PC-3 (cell line): ENCODE results near the gene HS2ST1.

Source experiments
- CTCF ChIP-seq: fragments of 300-600 bp; sonication (generic); conservative IDR thresholded peaks from 2 replicates; pipeline ENCODE4 v1.5.1; 2017; ENCODE audit warnings: antibody characterized with exemption, low read depth, mild to moderate bottlenecking, low read length
- EZH2 ChIP-seq: fragments of 300-600 bp; sonication (generic); IDR thresholded peaks from one replicate; pipeline ENCODE4 v1.6.1; 2017; ENCODE audit warnings: antibody characterized with exemption, mild to moderate bottlenecking, low read length; ENCODE audit not compliant: unreplicated experiment
- EZH2phosphoT487 ChIP-seq: fragments of 300-600 bp; sonication (generic); IDR thresholded peaks from 2 replicates; pipeline ENCODE4 v1.6.1; 2018; ENCODE audit warnings: mild to moderate bottlenecking, antibody characterized with exemption, low read length, borderline replicate concordance

- no peak for TF ChIP-seq EZH2
- TF ChIP-seq CTCF, result no peak
- TF ChIP-seq EZH2phosphoT487, result no peak
Observed at GRCh38 chr1:86955678-86956077, 41.2 kb downstream of the HS2ST1 start.
